GM12878 (cell line): ENCODE data around the gene TMEM45B. TPM values are rescaled to one million over a fixed set of nuclear protein-coding genes. Genes with fewer than 3 reads are reported as not detected.

Source experiments
- ATAC-seq: fragments of 200-7000 bp; cut with Tn5 transposase; 3 replicates; pipeline ENCODE4 v1.9.1; 2020; ENCODE audit warnings: mild to moderate bottlenecking, moderate library complexity
- BruUV-seq: library from RNA; stranded (reverse); fragments of 400-500 nt; replicated peaks from 2 replicates; lab custom pipeline; 2021; lab: Mats Ljungman, UMichigan
- CTCF ChIA-PET: fragments of 300-600 bp; sonication (Branson Sonifier 250); formaldehyde crosslinking; extraction: SDS; loops from one replicate; lab custom pipeline; 2021; ENCODE audit warnings: inconsistent platforms; lab: Yijun Ruan, JAX
- POLR2A ChIA-PET: fragments of 350-600 bp; formaldehyde crosslinking; extraction: SDS; loops from one replicate; lab custom pipeline; 2021; ENCODE audit warnings: inconsistent platforms; lab: Charles Lee
- RAD21 ChIA-PET: fragments of 300-600 bp; sonication (Branson Sonifier 250); formaldehyde crosslinking; loops from one replicate; lab custom pipeline; 2023; ENCODE audit warnings: antibody characterized with exemption; ENCODE audit not compliant: unreplicated experiment; lab: Charles Lee
- SMC1A ChIA-PET: fragments of 300-600 bp; sonication (Branson Sonifier 250); formaldehyde crosslinking; loops from one replicate; lab custom pipeline; 2023; ENCODE audit not compliant: unreplicated experiment, uncharacterized antibody; lab: Charles Lee
- DNase-seq: peaks from one replicate; pipeline ENCODE4 v3.0.0-alpha.2; 2011; ENCODE audit warnings: low read depth, low spot score
- FAIRE-seq: peaks from 3 replicates; lab custom pipeline; 2011; peaks lifted over from hg19 to GRCh38; lab: Jason Lieb, UNC
- H2AFZ ChIP-seq: 2 replicates; pipeline ENCODE4 v1.6.0; 2011; ENCODE audit warnings: low read depth, low read length, control low read depth; ENCODE audit not compliant: control insufficient read depth
- H3K27ac ChIP-seq: 2 replicates; pipeline ENCODE4 v1.5.1; 2011; ENCODE audit warnings: control low read depth; ENCODE audit not compliant: control insufficient read depth, insufficient read depth
- H3K27me3 ChIP-seq, 2 experiments: replicated peaks in 1 of 2; 2 replicates each; pipeline versions ENCODE4 v1.6.0 to v1.6.1; 2011; ENCODE audit warnings: low read length in 1 of 2; ENCODE audit not compliant: control insufficient read depth in 2 of 2, insufficient read depth in 2 of 2
- H3K36me3 ChIP-seq, 2 experiments: 2 replicates each; pipeline ENCODE4 v1.5.1; 2011; ENCODE audit warnings: low read length in 1 of 2; ENCODE audit not compliant: control insufficient read depth in 2 of 2, insufficient read depth in 2 of 2
- H3K4me1 ChIP-seq: 2 replicates; pipeline ENCODE4 v1.6.1; 2011; ENCODE audit warnings: mild to moderate bottlenecking, low read length, moderate library complexity, mixed read lengths; ENCODE audit not compliant: control insufficient read depth, insufficient read depth
- H3K4me2 ChIP-seq: 2 replicates; pipeline ENCODE4 v1.6.0; 2011; ENCODE audit warnings: control low read depth; ENCODE audit not compliant: control insufficient read depth, insufficient read depth
- H3K4me3 ChIP-seq: fragments of 200-600 bp; sonication (generic); 2 replicates; pipeline ENCODE4 v1.5.1; 2016
- H3K79me2 ChIP-seq: 2 replicates; pipeline ENCODE4 v1.6.0; 2011; ENCODE audit warnings: low read length; ENCODE audit not compliant: control insufficient read depth, insufficient read depth
- H3K9ac ChIP-seq: 2 replicates; pipeline ENCODE4 v1.8.0; 2011; ENCODE audit warnings: low read length, control low read depth, mixed read lengths; ENCODE audit not compliant: control insufficient read depth, insufficient read depth
- H3K9me3 ChIP-seq: replicated peaks from 3 replicates; pipeline ENCODE4 v1.5.1; 2011; ENCODE audit warnings: mild to moderate bottlenecking, low read length; ENCODE audit not compliant: control insufficient read depth, insufficient read depth
- H4K20me1 ChIP-seq: 2 replicates; pipeline ENCODE4 v1.6.0; 2011; ENCODE audit not compliant: control insufficient read depth, insufficient read depth
- CHD1 ChIP-seq: IDR thresholded peaks from 2 replicates; pipeline ENCODE4 v1.6.1; 2012; ENCODE audit warnings: low read depth, low read length, improper control_type of control experiment
- CHD4 ChIP-seq: fragments of 200-600 bp; sonication (generic); IDR thresholded peaks from 2 replicates; pipeline ENCODE4 v1.6.1; 2016; ENCODE audit warnings: mild to moderate bottlenecking
- E2F4 ChIP-seq: IDR thresholded peaks from 2 replicates; pipeline ENCODE4 v1.6.1; 2012; ENCODE audit warnings: low read depth, low read length, improper control_type of control experiment
- GATAD2B ChIP-seq: fragments of 450-650 bp; conservative IDR thresholded peaks from 2 replicates; pipeline ENCODE4 v1.6.1; 2017; ENCODE audit warnings: low read depth, mild to moderate bottlenecking, moderate library complexity
- HDAC6 ChIP-seq: fragments of 200-600 bp; sonication (generic); IDR thresholded peaks from one replicate; pipeline ENCODE4 v1.8.0; 2017; ENCODE audit warnings: antibody characterized with exemption; ENCODE audit not compliant: unreplicated experiment
- HDGF ChIP-seq: fragments of 450-650 bp; IDR thresholded peaks from 2 replicates; pipeline ENCODE4 v1.6.1; 2016; ENCODE audit warnings: antibody characterized with exemption
- PML ChIP-seq: IDR thresholded peaks from 2 replicates; pipeline ENCODE4 v1.6.1; 2012; ENCODE audit warnings: low read length, inconsistent platforms
- RBBP5 ChIP-seq: fragments of 200-600 bp; sonication (generic); conservative IDR thresholded peaks from 2 replicates; pipeline ENCODE4 v1.6.1; 2016
- RFX5 ChIP-seq: IDR thresholded peaks from 2 replicates; pipeline ENCODE4 v1.6.1; 2011; ENCODE audit warnings: low read depth, low read length, improper control_type of control experiment
- SMAD1 ChIP-seq: fragments of 450-650 bp; IDR thresholded peaks from 2 replicates; pipeline ENCODE4 v1.6.1; 2018; ENCODE audit warnings: mild to moderate bottlenecking, low read depth; ENCODE audit not compliant: partially characterized antibody
- STAT3 ChIP-seq: IDR thresholded peaks from 2 replicates; pipeline ENCODE4 v1.6.1; 2011; ENCODE audit warnings: low read depth, low read length, improper control_type of control experiment
- ZBTB33 ChIP-seq: fragments of 450-650 bp; IDR thresholded peaks from 2 replicates; pipeline ENCODE4 v1.6.1; 2017; ENCODE audit warnings: mild to moderate bottlenecking
- ZBTB40 ChIP-seq: fragments of 450-650 bp; IDR thresholded peaks from 2 replicates; pipeline ENCODE4 v1.6.1; 2016; ENCODE audit warnings: mild to moderate bottlenecking, moderate library complexity, borderline replicate concordance
- ZNF217 ChIP-seq: fragments of 450-650 bp; IDR thresholded peaks from 2 replicates; pipeline ENCODE4 v1.6.1; 2017; ENCODE audit warnings: antibody characterized with exemption, mild to moderate bottlenecking
- WGBS: methylation state at CpG from one replicate; pipeline ENCODE4 v1.1.6; 2016; ENCODE audit warnings: low lambda C conversion rate; ENCODE audit not compliant: insufficient replicate concordance, insufficient coverage; ENCODE audit errors: missing lambda C conversion rate; 5-methylcytosine and 5-hydroxymethylcytosine counted together
- in situ Hi-C: fragments of 300-500 bp; cut with MboI; formaldehyde crosslinking; loops from 9 replicates; pipeline ENCODE4 v1.14.3; 2018; ENCODE audit warnings: mixed read lengths
- intact Hi-C: fragments of 100-400 bp; cut with micrococcal nuclease; formaldehyde crosslinking; loops from one replicate; pipeline ENCODE4 v1.14.2; 2022; ENCODE audit not compliant: unreplicated experiment
- polyA plus RNA-seq, 11 experiments: library from polyadenylated mRNA; depleted of rRNA in 4 of 11; unstranded in 6 of 11; stranded (reverse) in 5 of 11; fragments of >200 nt; fragmentation: Nextera tagmentation in 4 of 11; fragmentation: Illumina TruSeq in 1 of 11; extraction: Ambion mirVana in 4 of 11; extraction: Trizol in 1 of 11; gene quantifications; 1 replicate in 1 of 11; 2 replicates in 10 of 11; pipeline versions ENCODE4 v1.2.1 to v1.2.3, GENCODE V29; 2011 to 2016; ENCODE audit warnings: inconsistent platforms in 2 of 11, missing spikeins in 2 of 11, low read depth in 1 of 11
- total RNA-seq, 4 experiments: library from RNA; depleted of rRNA in 3 of 4; stranded (reverse); fragments of >200 nt in 3 of 4; fragmentation: Illumina TruSeq in 1 of 4; extraction: Trizol in 1 of 4; gene quantifications; 2 replicates each; pipeline versions ENCODE4 v1.2.1 to v1.2.3, GENCODE V29; 2013 to 2021
- TF ChIP-seq, protein P1 (sequence below): fragments of 150-350 bp; IDR thresholded peaks from 2 replicates; pipeline ENCODE4 v1.6.1; 2016; ENCODE audit warnings: low read depth, low read length

Gene TMEM45B
- total and polyA plus RNA-seq, 10 of the 15 experiments (the other 5 are each of a cell fraction or from before 2014, with no cell fraction given), result 0.05 to 0.13 TPM; not detected in 8

DNA sequence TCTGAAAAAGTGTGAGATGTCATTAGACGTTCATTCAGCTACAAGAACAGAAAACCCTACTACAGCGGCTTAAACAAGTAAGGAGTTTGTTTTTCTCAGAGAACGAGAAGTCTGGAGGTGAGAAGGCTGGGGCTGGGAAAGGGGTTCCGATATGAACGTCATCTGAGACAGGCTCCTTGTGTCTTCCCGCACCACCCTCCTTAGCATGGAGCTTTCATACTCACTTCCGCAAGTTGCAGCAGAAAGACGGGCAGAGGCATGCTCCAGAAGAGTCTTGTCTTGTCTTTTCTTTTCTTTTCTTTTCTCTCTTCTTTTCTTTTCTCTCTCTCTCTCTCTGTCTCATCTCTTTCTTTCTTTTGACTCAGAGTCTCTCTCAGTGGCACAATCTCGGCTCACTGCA lies 3.6 kb downstream of the TMEM45B start:
- Histone ChIP-seq H2AFZ (no peak overlapping the region), H3K9me3 (no peaks in the 10 kb centered on the region), H3K36me3 (no peaks in the 10 kb centered on the region), H3K27me3 (no peaks in the 10 kb centered on the region), H3K27ac (no peak overlapping the region), H3K9ac (no peak overlapping the region), H3K4me2 (no peak overlapping the region), H3K4me3 (no peak overlapping the region), H3K79me2 (no peaks in the 10 kb centered on the region), H3K4me1 (no peaks in the 10 kb centered on the region), H4K20me1 (no peaks in the 10 kb centered on the region)
- WGBS, result 53% methylated on average over 9 of the region's 9 CpGs
- ATAC-seq (no peak), FAIRE-seq (no peak), DNase-seq (no peak)
- intact Hi-C loops, result no loop called here
- BruUV-seq, result no TSS peak
- RAD21 ChIA-PET, result no interaction called here
- POLR2A ChIA-PET, result no interaction called here
- CTCF ChIA-PET, result no interaction called here
- SMC1A ChIA-PET, result no interaction called here
- in situ Hi-C loops, result no loop called here
- TF ChIP-seq CHD4 (no peak), HDGF (no peak), ZBTB33 (no peak), STAT3 (no peak), GATAD2B (no peak), SMAD1 (no peak), HDAC6 (no peak), PML (no peak), E2F4 (no peak), ZBTB40 (no peak), RFX5 (no peak), ZNF217 (no peak), RBBP5 (no peak), CHD1 (no peak)
- TF ChIP-seq, protein P1, sequence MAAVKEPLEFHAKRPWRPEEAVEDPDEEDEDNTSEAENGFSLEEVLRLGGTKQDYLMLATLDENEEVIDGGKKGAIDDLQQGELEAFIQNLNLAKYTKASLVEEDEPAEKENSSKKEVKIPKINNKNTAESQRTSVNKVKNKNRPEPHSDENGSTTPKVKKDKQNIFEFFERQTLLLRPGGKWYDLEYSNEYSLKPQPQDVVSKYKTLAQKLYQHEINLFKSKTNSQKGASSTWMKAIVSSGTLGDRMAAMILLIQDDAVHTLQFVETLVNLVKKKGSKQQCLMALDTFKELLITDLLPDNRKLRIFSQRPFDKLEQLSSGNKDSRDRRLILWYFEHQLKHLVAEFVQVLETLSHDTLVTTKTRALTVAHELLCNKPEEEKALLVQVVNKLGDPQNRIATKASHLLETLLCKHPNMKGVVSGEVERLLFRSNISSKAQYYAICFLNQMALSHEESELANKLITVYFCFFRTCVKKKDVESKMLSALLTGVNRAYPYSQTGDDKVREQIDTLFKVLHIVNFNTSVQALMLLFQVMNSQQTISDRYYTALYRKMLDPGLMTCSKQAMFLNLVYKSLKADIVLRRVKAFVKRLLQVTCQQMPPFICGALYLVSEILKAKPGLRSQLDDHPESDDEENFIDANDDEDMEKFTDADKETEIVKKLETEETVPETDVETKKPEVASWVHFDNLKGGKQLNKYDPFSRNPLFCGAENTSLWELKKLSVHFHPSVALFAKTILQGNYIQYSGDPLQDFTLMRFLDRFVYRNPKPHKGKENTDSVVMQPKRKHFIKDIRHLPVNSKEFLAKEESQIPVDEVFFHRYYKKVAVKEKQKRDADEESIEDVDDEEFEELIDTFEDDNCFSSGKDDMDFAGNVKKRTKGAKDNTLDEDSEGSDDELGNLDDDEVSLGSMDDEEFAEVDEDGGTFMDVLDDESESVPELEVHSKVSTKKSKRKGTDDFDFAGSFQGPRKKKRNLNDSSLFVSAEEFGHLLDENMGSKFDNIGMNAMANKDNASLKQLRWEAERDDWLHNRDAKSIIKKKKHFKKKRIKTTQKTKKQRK, result no peak
